HG02943 (cell line): ENCODE data around the gene SGK1.
"Not testable (repeated sequence)": the region's sequence is repeated elsewhere in the genome, so short reads cannot be mapped to it uniquely, and the experiment has no call there.

Experiments
- ATAC-seq: cut with Tn5 transposase; IDR thresholded peaks from one replicate; pipeline ENCODE4 v1.9.1; 2021; ENCODE audit warnings: mild to moderate bottlenecking, low read depth, moderate library complexity; ENCODE audit not compliant: unreplicated experiment

SGK1 gene

GRCh38 chr6:134307870-134308269 is 10.0 kb downstream of the SGK1 start:
- no peak for ATAC-seq

- no peak for ATAC-seq
Observed at GRCh38 chr6:134307075-134307474, 10.8 kb downstream of the SGK1 start.

GRCh38 chr6:134304381-134304780 is 13.5 kb downstream of the SGK1 start:
- not testable (repeated sequence) for ATAC-seq

- ATAC-seq, result no peak
Observed at GRCh38 chr6:134303891-134304290, 14.0 kb downstream of the SGK1 start.

GRCh38 chr6:134299236-134299635 is 18.7 kb downstream of the SGK1 start:
- no peak for ATAC-seq

GRCh38 chr6:134296762-134297161 is 21.1 kb downstream of the SGK1 start:
- ATAC-seq, result no peak

- no peak for ATAC-seq
Observed at GRCh38 chr6:134295953-134296553, 21.9 kb downstream of the SGK1 start.

- no peak for ATAC-seq
Observed at GRCh38 chr6:134293659-134294161, 24.2 kb downstream of the SGK1 start.

- no peak for ATAC-seq
Observed at GRCh38 chr6:134291156-134291555, 26.8 kb downstream of the SGK1 start.

GRCh38 chr6:134289204-134289575 is 28.7 kb downstream of the SGK1 start:
- ATAC-seq, result no peak

GRCh38 chr6:134288538-134289203 is 29.2 kb downstream of the SGK1 start:
- no peak for ATAC-seq

- ATAC-seq, result no peak
Observed at GRCh38 chr6:134287859-134288537, 29.9 kb downstream of the SGK1 start.

GRCh38 chr6:134282816-134283215 is 35.1 kb downstream of the SGK1 start:
- no peak for ATAC-seq

- ATAC-seq, result no peak
Observed at GRCh38 chr6:134281388-134281787, 36.5 kb downstream of the SGK1 start.

- no peak for ATAC-seq
Observed at GRCh38 chr6:134278000-134278399, 39.9 kb downstream of the SGK1 start.

GRCh38 chr6:134276891-134277377 is 41.0 kb downstream of the SGK1 start:
- not testable (repeated sequence) for ATAC-seq

GRCh38 chr6:134272374-134272773 is 45.5 kb downstream of the SGK1 start:
- ATAC-seq, result no peak

GRCh38 chr6:134267917-134268361 is 50.0 kb downstream of the SGK1 start:
- no peak for ATAC-seq

- no peak for ATAC-seq
Observed at GRCh38 chr6:134266776-134267175, 51.1 kb downstream of the SGK1 start.

- ATAC-seq, result no peak
Observed at GRCh38 chr6:134261766-134262165, 56.1 kb downstream of the SGK1 start.

- ATAC-seq, result no peak
Observed at GRCh38 chr6:134258849-134259306, 59.0 kb downstream of the SGK1 start.
